Muscle of leg (tissue), 11 donors: Measurements from ENCODE around the gene LRMDA. TPM values are rescaled to one million over a fixed set of nuclear protein-coding genes. Genes with fewer than 3 reads are reported as not detected.

ENCODE experiments used
- DNase-seq: peaks from one replicate; pipeline ENCODE4 v3.0.0; 2013
- H3K27ac ChIP-seq: one replicate; pipeline ENCODE4 v1.5.1; 2013; ENCODE audit warnings: mild to moderate bottlenecking, low read length, control low read depth
- H3K27me3 ChIP-seq: one replicate; pipeline ENCODE4 v1.6.1; 2013; ENCODE audit warnings: low read length; ENCODE audit not compliant: control insufficient read depth, insufficient read depth
- H3K36me3 ChIP-seq: one replicate; pipeline ENCODE4 v1.6.1; 2013; ENCODE audit warnings: low read length; ENCODE audit not compliant: control insufficient read depth, insufficient read depth
- H3K4me1 ChIP-seq: one replicate; pipeline ENCODE4 v1.6.1; 2013; ENCODE audit warnings: low read length; ENCODE audit not compliant: control insufficient read depth, insufficient read depth
- H3K4me3 ChIP-seq: one replicate; pipeline ENCODE4 v1.5.1; 2013; ENCODE audit warnings: low read length, control low read depth
- H3K9me3 ChIP-seq: replicated peaks from 2 replicates; pipeline ENCODE4 v1.6.1; 2013; ENCODE audit warnings: low read depth, low read length; ENCODE audit not compliant: control insufficient read depth
- WGBS: methylation state at CpG from one replicate; pipeline ENCODE4 v1.1.5; 2013; ENCODE audit warnings: missing lambda C conversion rate; ENCODE audit not compliant: insufficient coverage; 5-methylcytosine and 5-hydroxymethylcytosine counted together
- polyA plus RNA-seq, 8 donors: library from polyadenylated mRNA; unstranded; fragments of 120-200 nt; gene quantifications; one replicate each; pipeline versions ENCODE4 v1.2.1 to v1.2.3, GENCODE V29; 2013; ENCODE audit warnings: inconsistent platforms in 1 of 8, low replicate concordance in 1 of 8; ENCODE audit not compliant: insufficient read length in 8 of 8, insufficient read depth in 1 of 8
- total RNA-seq: library from RNA; stranded (reverse); fragments of 120-200 nt; gene quantifications from one replicate; pipeline ENCODE4 v1.2.4, GENCODE V29; 2013

LRMDA gene
- total and polyA plus RNA-seq, 9 donors, result 4.8 to 7.9 (median 5.7) TPM

GRCh38 chr10:75694269-75694668 is 262.8 kb downstream of the LRMDA start:
- Histone ChIP-seq H3K27ac (no peak overlapping the region), H3K36me3 (no peaks in the 10 kb centered on the region), H3K27me3 (no peaks in the 10 kb centered on the region), H3K4me3 (no peak overlapping the region), H3K4me1 (no peaks in the 10 kb centered on the region), H3K9me3 (no peaks in the 10 kb centered on the region)
- no peak for DNase-seq
- 63% methylated on average over 1 of the region's 3 CpGs for WGBS

GRCh38 chr10:75694790-75695189 is 263.4 kb downstream of the LRMDA start:
- no peak overlapping the region for H3K4me3 ChIP-seq
- no CpG with 5 or more reads among the region's 3 CpGs for WGBS

GRCh38 chr10:75695994-75696393 is 264.6 kb downstream of the LRMDA start:
- H3K4me3 ChIP-seq, result no peak overlapping the region
- 94% methylated on average over 2 of the region's 2 CpGs for WGBS
- H3K9me3 ChIP-seq, result no peaks in the 10 kb centered on the region
- H3K27me3 ChIP-seq, result no peaks in the 10 kb centered on the region
- H3K36me3 ChIP-seq, result no peaks in the 10 kb centered on the region
- no peak overlapping the region for H3K27ac ChIP-seq
- no peaks in the 10 kb centered on the region for H3K4me1 ChIP-seq
- DNase-seq, result no peak

More at GRCh38 chr10:75694790-75695189, 263.4 kb downstream of the LRMDA start:
- H3K4me1 ChIP-seq, result no peaks in the 10 kb centered on the region
- H3K9me3 ChIP-seq, result no peaks in the 10 kb centered on the region
- H3K36me3 ChIP-seq, result no peaks in the 10 kb centered on the region
- H3K27me3 ChIP-seq, result no peaks in the 10 kb centered on the region
- DNase-seq, result no peak
- H3K27ac ChIP-seq, result no peak overlapping the region

- 100% methylated on average over 2 of the region's 4 CpGs for WGBS
These were observed 265.1 kb downstream of the LRMDA start for GRCh38 chr10:75696536-75696935.

GRCh38 chr10:75703191-75703854 is 271.9 kb downstream of the LRMDA start:
- 43% methylated on average over 3 of the region's 9 CpGs for whole genome bisulfite sequencing
- H3K4me1 ChIP-seq, result no peaks in the 10 kb centered on the region
- no peaks in the 10 kb centered on the region for H3K9me3 ChIP-seq
- no peak overlapping the region for H3K27ac ChIP-seq
- no peak overlapping the region for H3K4me3 ChIP-seq
- H3K36me3 ChIP-seq, result no peaks in the 10 kb centered on the region
- no peak for DNase-seq
- peaks cover 4% of the 10 kb centered on the region for H3K27me3 ChIP-seq

More at GRCh38 chr10:75696536-75696935, 265.1 kb downstream of the LRMDA start:
- no peak for DNase-seq
- no peaks in the 10 kb centered on the region for H3K27me3 ChIP-seq
- H3K4me3 ChIP-seq, result no peak overlapping the region
- no peaks in the 10 kb centered on the region for H3K36me3 ChIP-seq
- H3K27ac ChIP-seq, result no peak overlapping the region
- no peaks in the 10 kb centered on the region for H3K9me3 ChIP-seq
- H3K4me1 ChIP-seq, result no peaks in the 10 kb centered on the region

- peaks cover 4% of the 10 kb centered on the region for H3K27me3 ChIP-seq
- H3K36me3 ChIP-seq, result no peaks in the 10 kb centered on the region
- 100% methylated on average over 1 of the region's 5 CpGs for WGBS
- H3K4me1 ChIP-seq, result no peaks in the 10 kb centered on the region
- no peak overlapping the region for H3K27ac ChIP-seq
- H3K4me3 ChIP-seq, result no peak overlapping the region
- no peak for DNase-seq
- no peaks in the 10 kb centered on the region for H3K9me3 ChIP-seq
These were observed 274.0 kb downstream of the LRMDA start for GRCh38 chr10:75705426-75705825.

GRCh38 chr10:75707080-75707840 is 275.8 kb downstream of the LRMDA start:
- H3K9me3 ChIP-seq, result no peaks in the 10 kb centered on the region
- no peak overlapping the region for H3K4me3 ChIP-seq
- WGBS, result 85% methylated on average over 6 of the region's 9 CpGs
- H3K27ac ChIP-seq, result no peak overlapping the region
- peaks cover 4% of the 10 kb centered on the region for H3K27me3 ChIP-seq
- no peak for DNase-seq
- H3K4me1 ChIP-seq, result no peaks in the 10 kb centered on the region
- H3K36me3 ChIP-seq, result no peaks in the 10 kb centered on the region

- peak; percentile 7 for DNase-seq
These were observed 276.6 kb downstream of the LRMDA start for GRCh38 chr10:75708060-75708459.

GRCh38 chr10:75709245-75709644 is 277.8 kb downstream of the LRMDA start:
- 92% methylated on average over 4 of the region's 4 CpGs for WGBS
- no peak for DNase-seq
- no peaks in the 10 kb centered on the region for H3K4me1 ChIP-seq
- H3K9me3 ChIP-seq, result no peaks in the 10 kb centered on the region
- no peak overlapping the region for H3K4me3 ChIP-seq
- H3K27ac ChIP-seq, result no peak overlapping the region
- peaks cover 4% of the 10 kb centered on the region for H3K27me3 ChIP-seq
- H3K36me3 ChIP-seq, result no peaks in the 10 kb centered on the region

More at GRCh38 chr10:75708060-75708459, 276.6 kb downstream of the LRMDA start:
- Histone ChIP-seq H3K27ac (no peak overlapping the region), H3K4me1 (no peaks in the 10 kb centered on the region), H3K27me3 (peaks cover 4% of the 10 kb centered on the region), H3K36me3 (no peaks in the 10 kb centered on the region), H3K4me3 (no peak overlapping the region), H3K9me3 (no peaks in the 10 kb centered on the region)
- 43% methylated on average over 6 of the region's 9 CpGs for WGBS

- Histone ChIP-seq H3K27ac (no peak overlapping the region), H3K4me1 (no peaks in the 10 kb centered on the region), H3K36me3 (no peaks in the 10 kb centered on the region), H3K9me3 (no peaks in the 10 kb centered on the region), H3K27me3 (peaks cover under 1% of the 10 kb centered on the region), H3K4me3 (no peak overlapping the region)
- no peak for DNase-seq
- 100% methylated on average over 1 of the region's 3 CpGs for WGBS
These were observed 278.4 kb downstream of the LRMDA start for GRCh38 chr10:75709811-75710210.
